ENCODE measurements around the gene MDM1. TPM values are rescaled to one million over a fixed set of nuclear protein-coding genes. Genes with fewer than 3 reads are reported as not detected.

MDM1 gene
- total RNA-seq, 1 experiment from 2014 or later: 10.0 TPM

GRCh38 chr12:68342966-68343365, 10.8 kb upstream of the MDM1 start:
- intact Hi-C loops (cut with micrococcal nuclease): no loop called here
- Histone ChIP-seq H3K9me3 (ENCODE audit: control insufficient read depth in 1 of 2, insufficient read depth in 1 of 2, low read depth in 1 of 2, low read length in 2 of 2) (no peaks in the 10 kb centered on the region), H3K79me2 (ENCODE audit: insufficient read depth, low read length) (no peaks in the 10 kb centered on the region), H3K27me3 (ENCODE audit: insufficient read depth, low read length) (peaks cover 33% of the 10 kb centered on the region; the same call in 1 of the 2 replicates), H3K9me2 (ENCODE audit: insufficient read depth) (no peaks in the 10 kb centered on the region), H3K4me1 (ENCODE audit: control insufficient read depth in 1 of 2, insufficient read depth in 2 of 2, low read length in 2 of 2) (no peaks in the 10 kb centered on the region), H3K27ac (ENCODE audit: low read depth, low read length) (no peak overlapping the region), H2AFZ (ENCODE audit: low read depth, low read length, poor library complexity, severe bottlenecking) (no peak overlapping the region), H3K36me3 (ENCODE audit: control insufficient read depth in 1 of 2, insufficient read depth in 2 of 2, low read length in 2 of 2) (no peaks in the 10 kb centered on the region), H4K20me1 (ENCODE audit: insufficient read depth) (no peaks in the 10 kb centered on the region), H3K9ac (ENCODE audit: low read length) (no peak overlapping the region), H3K4me3 (replicated peaks in 1 of 2; ENCODE audit: low read depth in 1 of 2, low read length in 2 of 2) (no peak overlapping the region), H3K4me2 (ENCODE audit: low read length) (no peak overlapping the region)
- DNase-seq (ENCODE audit: low read depth, low spot score): no peak
- TF ChIP-seq MAX (IDR thresholded peaks at IDR 0.05) (no peak), YY1 (IDR thresholded peaks at IDR 0.05; ENCODE audit: extremely low read depth, insufficient replicate concordance, low read depth, low read length) (no peak), RAD21 (IDR thresholded peaks at IDR 0.05; ENCODE audit: low read depth) (no peak), ELF1 (IDR thresholded peaks at IDR 0.05; ENCODE audit: borderline replicate concordance, low read depth) (no peak), POLR2AphosphoS5 (IDR thresholded peaks at IDR 0.05; ENCODE audit: low read depth, low read length) (no peak), SIN3A (IDR thresholded peaks at IDR 0.05; ENCODE audit: low read depth) (no peak), ZFX (IDR thresholded peaks at IDR 0.05) (no peak), CTCF (IDR thresholded peaks at IDR 0.05 in 2 of 3, conservative IDR thresholded peaks at IDR 0.05 in 1 of 3; ENCODE audit: borderline replicate concordance in 1 of 3, insufficient read depth in 1 of 3, low read depth in 2 of 3, low read length in 2 of 3) (no peak), ATF3 (IDR thresholded peaks at IDR 0.05) (no peak), FOSL1 (IDR thresholded peaks at IDR 0.05; ENCODE audit: low read depth) (no peak), EZH2phosphoT487 (IDR thresholded peaks at IDR 0.05; ENCODE audit: borderline replicate concordance) (no peak), EGR1 (IDR thresholded peaks at IDR 0.05; ENCODE audit: low read depth) (no peak)
- ChIA-PET CTCF (no interaction called here), RAD21 (ENCODE audit: low non-redundant PET in 1 of 2, low total read pairs in 2 of 2, uncharacterized antibody in 2 of 2, unreplicated experiment in 2 of 2) (no interaction called here), POLR2A (no interaction called here)
- ATAC-seq: no peak
- no TSS peak for BruUV-seq (replicated peaks)
